Smooth muscle cell (in vitro differentiated cells): ENCODE results near the gene RANBP3. TPM values are rescaled to one million over a fixed set of nuclear protein-coding genes. Genes with fewer than 3 reads are reported as not detected.

ENCODE experiments used
- DNase-seq: peaks from one replicate; lab custom pipeline; 2025; ENCODE audit not compliant: unreplicated experiment; lab: John Stamatoyannopoulos, UW
- H2AFZ ChIP-seq: fragments of 200-600 bp; sonication (generic); 2 replicates; pipeline ENCODE4 v1.6.0; 2016; ENCODE audit warnings: antibody characterized with exemption, low read depth, mild to moderate bottlenecking
- H3F3A ChIP-seq: fragments of 200-600 bp; sonication (generic); 2 replicates; pipeline ENCODE4 v1.6.0; 2017; ENCODE audit warnings: antibody characterized with exemption, low read depth
- H3K27ac ChIP-seq: fragments of 200-600 bp; sonication (generic); 2 replicates; pipeline ENCODE4 v1.5.1; 2016; ENCODE audit warnings: low read depth, mild to moderate bottlenecking
- H3K27me3 ChIP-seq: fragments of 200-600 bp; sonication (generic); 2 replicates; pipeline ENCODE4 v1.6.1; 2016; ENCODE audit warnings: low read depth, mild to moderate bottlenecking
- H3K36me3 ChIP-seq: fragments of 200-600 bp; sonication (generic); 2 replicates; pipeline ENCODE4 v1.5.1; 2016; ENCODE audit warnings: low read depth
- H3K4me1 ChIP-seq: fragments of 200-600 bp; sonication (generic); 2 replicates; pipeline ENCODE4 v1.5.1; 2016; ENCODE audit warnings: low read depth
- H3K4me2 ChIP-seq: fragments of 200-600 bp; sonication (generic); 2 replicates; pipeline ENCODE4 v1.6.0; 2016; ENCODE audit warnings: mild to moderate bottlenecking
- H3K4me3 ChIP-seq: fragments of 200-600 bp; sonication (generic); 2 replicates; pipeline ENCODE4 v1.5.1; 2016; ENCODE audit warnings: mild to moderate bottlenecking
- H3K79me2 ChIP-seq: fragments of 200-600 bp; sonication (generic); 2 replicates; pipeline ENCODE4 v1.6.0; 2016; ENCODE audit warnings: low read depth, mild to moderate bottlenecking
- H3K9ac ChIP-seq: fragments of 200-600 bp; sonication (generic); 2 replicates; pipeline ENCODE4 v1.6.0; 2016; ENCODE audit warnings: low read depth
- H3K9me3 ChIP-seq: fragments of 200-600 bp; sonication (generic); replicated peaks from 2 replicates; pipeline ENCODE4 v1.5.1; 2016; ENCODE audit warnings: low read depth
- H4K20me1 ChIP-seq: fragments of 200-600 bp; sonication (generic); 2 replicates; pipeline ENCODE4 v1.6.0; 2016; ENCODE audit warnings: low read depth
- CTCF ChIP-seq: fragments of 200-600 bp; sonication (generic); IDR thresholded peaks from 2 replicates; pipeline ENCODE4 v1.5.1; 2017; ENCODE audit warnings: borderline replicate concordance, mild to moderate bottlenecking, antibody characterized with exemption; ENCODE audit not compliant: insufficient read depth, poor library complexity, severe bottlenecking
- WGBS: methylation state at CpG from one replicate; pipeline ENCODE4 v1.1.7; 2016; ENCODE audit warnings: low lambda C conversion rate; 5-methylcytosine and 5-hydroxymethylcytosine counted together
- polyA plus RNA-seq: library from polyadenylated mRNA; unstranded; fragments of >200 nt; fragmentation: Nextera tagmentation; extraction: Ambion mirVana; gene quantifications from 2 replicates; pipeline ENCODE4 v1.2.1, GENCODE V29; 2016
- total RNA-seq: library from RNA; depleted of rRNA; stranded (reverse); fragments of >200 nt; gene quantifications from 2 replicates; pipeline ENCODE4 v1.2.3, GENCODE V29; 2014

Gene RANBP3
- total and polyA plus RNA-seq, 2 experiments from 2014 or later = 13.4 to 65.8 TPM

- Histone ChIP-seq H3K4me3 (no peak overlapping the region), H3K79me2 (peaks cover 91% of the 10 kb centered on the region), H3K4me2 (no peak overlapping the region), H3K9ac (no peak overlapping the region), H3K27me3 (no peaks in the 10 kb centered on the region), H3K4me1 (peaks cover 31% of the 10 kb centered on the region), H3K9me3 (no peaks in the 10 kb centered on the region), H3F3A (peaks cover 14% of the 10 kb centered on the region), H3K36me3 (no peaks in the 10 kb centered on the region), H3K27ac (no peak overlapping the region), H2AFZ (no peak overlapping the region), H4K20me1 (peaks cover 100% of the 10 kb centered on the region)
- TF ChIP-seq CTCF = no peak
- DNase-seq = no peak
- 77% methylated on average over 10 of the region's 10 CpGs for WGBS
These were observed 20.8 kb downstream of the RANBP3 start for GRCh38 chr19:5957170-5957569.

- H3K79me2 ChIP-seq = peaks cover 91% of the 10 kb centered on the region
- no peaks in the 10 kb centered on the region for H3K27me3 ChIP-seq
- peaks cover 100% of the 10 kb centered on the region for H4K20me1 ChIP-seq
- no peak overlapping the region for H3K4me2 ChIP-seq
- no peak overlapping the region for H3K9ac ChIP-seq
- peaks cover 14% of the 10 kb centered on the region for H3F3A ChIP-seq
- H2AFZ ChIP-seq = no peak overlapping the region
- no peaks in the 10 kb centered on the region for H3K36me3 ChIP-seq
- no peak for DNase-seq
- 96% methylated on average over 12 of the region's 12 CpGs for WGBS
- H3K4me3 ChIP-seq = no peak overlapping the region
- no peak for TF ChIP-seq CTCF
- H3K4me1 ChIP-seq = peaks cover 35% of the 10 kb centered on the region
- no peaks in the 10 kb centered on the region for H3K9me3 ChIP-seq
- no peak overlapping the region for H3K27ac ChIP-seq
These were observed 21.2 kb downstream of the RANBP3 start for GRCh38 chr19:5956728-5957127.

- H4K20me1 ChIP-seq = peaks cover 100% of the 10 kb centered on the region
- H3K79me2 ChIP-seq = peaks cover 91% of the 10 kb centered on the region
- H3K9ac ChIP-seq = no peak overlapping the region
- 88% methylated on average over 3 of the region's 3 CpGs for WGBS
- H3K4me2 ChIP-seq = no peak overlapping the region
- H3K9me3 ChIP-seq = no peaks in the 10 kb centered on the region
- no peak for TF ChIP-seq CTCF
- H3F3A ChIP-seq = peaks cover 14% of the 10 kb centered on the region
- H3K4me3 ChIP-seq = no peak overlapping the region
- H3K4me1 ChIP-seq = peaks cover 39% of the 10 kb centered on the region
- H3K36me3 ChIP-seq = no peaks in the 10 kb centered on the region
- H3K27me3 ChIP-seq = no peaks in the 10 kb centered on the region
- no peak overlapping the region for H3K27ac ChIP-seq
- DNase-seq = no peak
- no peak overlapping the region for H2AFZ ChIP-seq
These were observed 21.6 kb downstream of the RANBP3 start for GRCh38 chr19:5956323-5956722.

GRCh38 chr19:5955636-5955935 lies 22.4 kb downstream of the RANBP3 start:
- peaks cover 47% of the 10 kb centered on the region for H3K4me1 ChIP-seq
- H3K79me2 ChIP-seq = peaks cover 92% of the 10 kb centered on the region
- H2AFZ ChIP-seq = no peak overlapping the region
- DNase-seq = no peak
- H3K9me3 ChIP-seq = no peaks in the 10 kb centered on the region
- H3K27me3 ChIP-seq = no peaks in the 10 kb centered on the region
- 53% methylated on average over 3 of the region's 3 CpGs for WGBS
- peaks cover 100% of the 10 kb centered on the region for H4K20me1 ChIP-seq
- no peak overlapping the region for H3K4me2 ChIP-seq
- peaks cover 14% of the 10 kb centered on the region for H3F3A ChIP-seq
- no peak for TF ChIP-seq CTCF
- H3K4me3 ChIP-seq = no peak overlapping the region
- peak overlapping the region; percentile 77 for H3K27ac ChIP-seq
- no peak overlapping the region for H3K9ac ChIP-seq
- no peaks in the 10 kb centered on the region for H3K36me3 ChIP-seq
